GM12878 (cell line): Measurements from ENCODE around the gene PCSK6. TPM values are rescaled to one million over a fixed set of nuclear protein-coding genes. Genes with fewer than 3 reads are reported as not detected.

Source experiments
- CHD1 ChIP-seq: IDR thresholded peaks from 2 replicates; pipeline ENCODE4 v1.6.1; 2012; ENCODE audit warnings: low read depth, low read length, improper control_type of control experiment
- E2F4 ChIP-seq: IDR thresholded peaks from 2 replicates; pipeline ENCODE4 v1.6.1; 2012; ENCODE audit warnings: low read depth, low read length, improper control_type of control experiment
- RELB ChIP-seq: fragments of 450-650 bp; IDR thresholded peaks from 2 replicates; pipeline ENCODE4 v1.6.1; 2017; ENCODE audit warnings: low read depth, mild to moderate bottlenecking, moderate library complexity
- SMAD5 ChIP-seq: IDR thresholded peaks from 2 replicates; pipeline ENCODE4 v1.6.1; 2016; ENCODE audit warnings: antibody characterized with exemption, low read depth
- SUPT20H ChIP-seq: IDR thresholded peaks from 2 replicates; pipeline ENCODE4 v1.6.1; 2011; ENCODE audit warnings: low read depth, mild to moderate bottlenecking, low read length, moderate library complexity, borderline replicate concordance; ENCODE audit not compliant: control insufficient read depth
- ZBTB40 ChIP-seq: fragments of 450-650 bp; IDR thresholded peaks from 2 replicates; pipeline ENCODE4 v1.6.1; 2016; ENCODE audit warnings: mild to moderate bottlenecking, moderate library complexity, borderline replicate concordance
- polyA plus RNA-seq, 11 experiments: library from polyadenylated mRNA; depleted of rRNA in 4 of 11; unstranded in 6 of 11; stranded (reverse) in 5 of 11; fragments of >200 nt; fragmentation: Nextera tagmentation in 4 of 11; fragmentation: Illumina TruSeq in 1 of 11; extraction: Ambion mirVana in 4 of 11; extraction: Trizol in 1 of 11; gene quantifications; 1 replicate in 1 of 11; 2 replicates in 10 of 11; pipeline versions ENCODE4 v1.2.1 to v1.2.3, GENCODE V29; 2011 to 2016; ENCODE audit warnings: inconsistent platforms in 2 of 11, missing spikeins in 2 of 11, low read depth in 1 of 11
- total RNA-seq, 4 experiments: library from RNA; depleted of rRNA in 3 of 4; stranded (reverse); fragments of >200 nt in 3 of 4; fragmentation: Illumina TruSeq in 1 of 4; extraction: Trizol in 1 of 4; gene quantifications; 2 replicates each; pipeline versions ENCODE4 v1.2.1 to v1.2.3, GENCODE V29; 2013 to 2021

The PCSK6 gene
- total and polyA plus RNA-seq, 10 of the 15 experiments (the other 5 are each of a cell fraction or from before 2014, with no cell fraction given) = 0.19 to 0.67 (median 0.25) TPM; not detected in 4

- TF ChIP-seq ZBTB40 (no peak), E2F4 (no peak), RELB (no peak), SMAD5 (no peak), SUPT20H (no peak), CHD1 (no peak)
Measured at GRCh38 chr15:101307897-101308603, 181.5 kb downstream of the PCSK6 start (continued).
